Fibroblast of the aortic adventitia (primary cell): ENCODE results near the gene KIF2A. TPM values are rescaled to one million over a fixed set of nuclear protein-coding genes. Genes with fewer than 3 reads are reported as not detected.

Source experiments
- DNase-seq: peaks from one replicate; pipeline ENCODE4 v3.0.0-alpha.2; 2010; ENCODE audit warnings: low read depth
- H3K4me3 ChIP-seq: 2 replicates; pipeline ENCODE4 v1.5.1; 2011; ENCODE audit warnings: low read depth, mild to moderate bottlenecking, control low read depth, low read length, moderate library complexity
- total RNA-seq: library from RNA; depleted of rRNA; stranded (reverse); fragments of >200 nt; gene quantifications from 2 replicates; pipeline ENCODE4 v1.2.3, GENCODE V29; 2012; ENCODE audit warnings: low replicate concordance
- TF ChIP-seq, protein P1 (sequence below): IDR thresholded peaks from 2 replicates; pipeline ENCODE4 v1.5.1; 2011; ENCODE audit warnings: mild to moderate bottlenecking, low read length, control low read depth, inconsistent platforms; ENCODE audit not compliant: insufficient read depth

Gene KIF2A
- total RNA-seq, 1 donor = 72.4 TPM

GRCh38 chr5:62299101-62299500 lies 6.9 kb upstream of the KIF2A start:
- TF ChIP-seq, protein P1, sequence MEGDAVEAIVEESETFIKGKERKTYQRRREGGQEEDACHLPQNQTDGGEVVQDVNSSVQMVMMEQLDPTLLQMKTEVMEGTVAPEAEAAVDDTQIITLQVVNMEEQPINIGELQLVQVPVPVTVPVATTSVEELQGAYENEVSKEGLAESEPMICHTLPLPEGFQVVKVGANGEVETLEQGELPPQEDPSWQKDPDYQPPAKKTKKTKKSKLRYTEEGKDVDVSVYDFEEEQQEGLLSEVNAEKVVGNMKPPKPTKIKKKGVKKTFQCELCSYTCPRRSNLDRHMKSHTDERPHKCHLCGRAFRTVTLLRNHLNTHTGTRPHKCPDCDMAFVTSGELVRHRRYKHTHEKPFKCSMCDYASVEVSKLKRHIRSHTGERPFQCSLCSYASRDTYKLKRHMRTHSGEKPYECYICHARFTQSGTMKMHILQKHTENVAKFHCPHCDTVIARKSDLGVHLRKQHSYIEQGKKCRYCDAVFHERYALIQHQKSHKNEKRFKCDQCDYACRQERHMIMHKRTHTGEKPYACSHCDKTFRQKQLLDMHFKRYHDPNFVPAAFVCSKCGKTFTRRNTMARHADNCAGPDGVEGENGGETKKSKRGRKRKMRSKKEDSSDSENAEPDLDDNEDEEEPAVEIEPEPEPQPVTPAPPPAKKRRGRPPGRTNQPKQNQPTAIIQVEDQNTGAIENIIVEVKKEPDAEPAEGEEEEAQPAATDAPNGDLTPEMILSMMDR = no peak
- DNase-seq = no peak
- no peak overlapping the region for H3K4me3 ChIP-seq

GRCh38 chr5:62299600-62299999 lies 6.4 kb upstream of the KIF2A start:
- no peak for DNase-seq
- TF ChIP-seq, protein P1 = no peak
- no peak overlapping the region for H3K4me3 ChIP-seq

GRCh38 chr5:62305358-62305714 lies 670 bp upstream of the KIF2A start:
- DNase-seq = no peak
- TF ChIP-seq, protein P1 = no peak
- H3K4me3 ChIP-seq = peak overlapping the region; percentile 76

DNA sequence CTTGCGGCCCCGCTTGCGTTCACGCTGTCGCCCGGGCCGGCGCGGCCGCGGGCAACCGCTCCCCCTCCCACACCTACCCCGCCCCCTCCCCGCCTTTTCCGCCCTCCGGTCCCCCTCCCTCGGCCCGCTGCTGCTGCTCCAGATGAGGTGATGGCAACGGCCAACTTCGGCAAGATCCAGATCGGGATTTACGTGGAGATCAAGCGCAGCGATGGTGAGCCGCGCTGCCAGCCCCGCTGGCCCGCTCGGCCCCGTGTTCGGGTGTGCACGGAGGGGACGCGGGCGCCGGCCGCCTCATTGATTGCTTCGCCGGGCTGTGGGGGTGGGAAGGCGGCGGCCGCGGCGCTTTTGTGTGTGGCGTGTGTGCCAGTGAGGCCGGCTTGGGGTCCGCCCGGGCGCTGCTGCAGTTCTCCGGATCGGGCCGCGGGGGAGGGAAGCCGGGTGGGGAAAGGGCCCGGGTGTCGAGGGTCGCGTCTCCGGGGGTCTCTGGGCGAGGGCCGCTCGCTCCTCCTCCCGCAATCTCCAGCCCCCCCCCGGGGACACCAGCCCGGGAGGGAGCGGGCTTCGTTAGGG lies 403 bp downstream of the KIF2A start:
- TF ChIP-seq, protein P1 = no peak
- no peak for DNase-seq
- peak overlapping the region; percentile 87 for H3K4me3 ChIP-seq

DNA sequence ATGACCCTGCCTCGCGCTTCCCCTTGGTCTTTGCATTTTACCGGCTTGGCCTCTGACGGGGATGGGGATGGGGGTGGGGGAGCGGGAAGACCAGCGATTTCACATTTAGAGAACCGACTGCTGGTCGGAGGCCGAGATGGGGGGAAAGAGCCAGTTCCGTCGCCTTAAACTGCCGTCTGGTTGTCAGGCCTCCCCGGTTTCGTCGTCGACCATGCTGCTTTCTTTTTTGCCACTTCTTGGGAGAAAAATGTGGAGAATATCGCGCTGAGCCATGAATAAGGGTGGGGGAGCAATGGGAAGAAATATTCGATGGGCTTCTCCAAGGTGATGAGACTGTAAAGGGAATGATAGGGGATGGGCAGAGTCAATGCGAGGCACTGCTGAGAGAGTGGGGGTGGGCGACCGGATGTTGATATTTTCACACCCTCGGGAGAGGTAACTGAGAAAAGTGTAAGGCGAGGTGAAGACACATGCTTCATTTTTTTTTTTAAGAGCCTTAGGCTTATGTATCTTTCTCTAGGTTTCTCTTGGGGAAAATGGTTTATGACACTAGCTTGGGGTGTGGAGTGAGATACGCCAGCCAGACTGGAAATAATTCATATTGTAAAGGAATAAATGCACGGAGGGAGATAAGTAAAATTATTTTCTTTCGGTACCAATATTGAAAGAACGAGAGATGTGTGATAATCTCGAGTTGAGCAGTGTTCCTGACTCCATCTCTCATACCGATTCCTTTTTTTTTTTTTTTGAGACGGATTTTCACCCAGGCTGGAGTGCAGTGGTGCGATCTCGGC lies 1.1 kb downstream of the KIF2A start:
- H3K4me3 ChIP-seq = peak overlapping the region; percentile 87
- peak; percentile 34 for DNase-seq
- TF ChIP-seq, protein P1 = no peak

- TF ChIP-seq, protein P1 = no peak
- DNase-seq = no peak
- H3K4me3 ChIP-seq = no peak overlapping the region
Measured at GRCh38 chr5:62308439-62308838, 2.4 kb downstream of the KIF2A start.
